ENCODE results near the gene CSMD2.

Gene CSMD2

GRCh38 chr1:34002810-34003209 lies 162.2 kb downstream of the CSMD2 start:
- H3K27me3 ChIP-seq (ENCODE audit: insufficient read depth, low read length, poor library complexity, severe bottlenecking), result no peaks in the 10 kb centered on the region
- no peaks in the 10 kb centered on the region for H3K4me1 ChIP-seq (ENCODE audit: insufficient read depth, low read length, poor library complexity, severe bottlenecking)
- no peak overlapping the region for H3K4me2 ChIP-seq (ENCODE audit: low read depth, low read length, poor library complexity, severe bottlenecking)
- no peak overlapping the region for H3K4me3 ChIP-seq (ENCODE audit: low read length, poor library complexity, severe bottlenecking)
- H3K9me3 ChIP-seq (ENCODE audit: insufficient read depth, low read depth, low read length), result no peaks in the 10 kb centered on the region
- no peaks in the 10 kb centered on the region for H4K20me1 ChIP-seq (ENCODE audit: insufficient read depth, low read length, poor library complexity, severe bottlenecking)
- H3K79me2 ChIP-seq (ENCODE audit: insufficient read depth, low read length), result no peaks in the 10 kb centered on the region
- H3K36me3 ChIP-seq (ENCODE audit: insufficient read depth, low read length), result no peaks in the 10 kb centered on the region
- no peak overlapping the region for H3K9ac ChIP-seq (ENCODE audit: low read depth, low read length, poor library complexity, severe bottlenecking)
- no peaks in the 10 kb centered on the region for H3K9me2 ChIP-seq (replicated peaks; ENCODE audit: low read depth, low read length)
- no peaks in the 10 kb centered on the region for H3F3A ChIP-seq (ENCODE audit: low read depth)
- H2AFZ ChIP-seq (ENCODE audit: low read length), result no peak overlapping the region
- TF ChIP-seq EZH2phosphoT487 (IDR thresholded peaks at IDR 0.05; ENCODE audit: borderline replicate concordance) (no peak), CTCF (conservative IDR thresholded peaks at IDR 0.05; ENCODE audit: low read length) (no peak)

GRCh38 chr1:33997127-33998036 lies 167.6 kb downstream of the CSMD2 start:
- Histone ChIP-seq H3K4me3 (ENCODE audit: low read length, poor library complexity, severe bottlenecking) (no peak overlapping the region), H3K9ac (ENCODE audit: low read depth, low read length, poor library complexity, severe bottlenecking) (no peak overlapping the region), H3K79me2 (ENCODE audit: insufficient read depth, low read length) (no peaks in the 10 kb centered on the region), H4K20me1 (ENCODE audit: insufficient read depth, low read length, poor library complexity, severe bottlenecking) (no peaks in the 10 kb centered on the region), H3K27me3 (ENCODE audit: insufficient read depth, low read length, poor library complexity, severe bottlenecking) (no peaks in the 10 kb centered on the region), H3K9me2 (replicated peaks; ENCODE audit: low read depth, low read length) (no peaks in the 10 kb centered on the region), H2AFZ (ENCODE audit: low read length) (no peak overlapping the region), H3K36me3 (ENCODE audit: insufficient read depth, low read length) (no peaks in the 10 kb centered on the region), H3K4me2 (ENCODE audit: low read depth, low read length, poor library complexity, severe bottlenecking) (no peak overlapping the region), H3K9me3 (ENCODE audit: insufficient read depth, low read depth, low read length) (0 out of 2 replicates have a peak, but pooled peaks cover 3% of the 10 kb centered on the region), H3F3A (ENCODE audit: low read depth) (no peaks in the 10 kb centered on the region), H3K4me1 (ENCODE audit: insufficient read depth, low read length, poor library complexity, severe bottlenecking) (no peaks in the 10 kb centered on the region)
- TF ChIP-seq EZH2phosphoT487 (IDR thresholded peaks at IDR 0.05; ENCODE audit: borderline replicate concordance), result no peak
- no peak for TF ChIP-seq CTCF (conservative IDR thresholded peaks at IDR 0.05; ENCODE audit: low read length)

- TF ChIP-seq EZH2phosphoT487 (IDR thresholded peaks at IDR 0.05; ENCODE audit: borderline replicate concordance) (no peak), CTCF (conservative IDR thresholded peaks at IDR 0.05; ENCODE audit: low read length) (no peak)
- H3K27me3 ChIP-seq (ENCODE audit: insufficient read depth, low read length, poor library complexity, severe bottlenecking), result no peaks in the 10 kb centered on the region
- no peaks in the 10 kb centered on the region for H3K36me3 ChIP-seq (ENCODE audit: insufficient read depth, low read length)
- H3K9me2 ChIP-seq (replicated peaks; ENCODE audit: low read depth, low read length), result no peaks in the 10 kb centered on the region
- H3K9ac ChIP-seq (ENCODE audit: low read depth, low read length, poor library complexity, severe bottlenecking), result no peak overlapping the region
- no peaks in the 10 kb centered on the region for H3K79me2 ChIP-seq (ENCODE audit: insufficient read depth, low read length)
- no peak overlapping the region for H3K4me2 ChIP-seq (ENCODE audit: low read depth, low read length, poor library complexity, severe bottlenecking)
- H3F3A ChIP-seq (ENCODE audit: low read depth), result no peaks in the 10 kb centered on the region
- H2AFZ ChIP-seq (ENCODE audit: low read length), result no peak overlapping the region
- no peaks in the 10 kb centered on the region for H4K20me1 ChIP-seq (ENCODE audit: insufficient read depth, low read length, poor library complexity, severe bottlenecking)
- no peak overlapping the region for H3K4me3 ChIP-seq (ENCODE audit: low read length, poor library complexity, severe bottlenecking)
- H3K9me3 ChIP-seq (ENCODE audit: insufficient read depth, low read depth, low read length), result 0 out of 2 replicates have a peak, but pooled peaks cover 3% of the 10 kb centered on the region
- no peaks in the 10 kb centered on the region for H3K4me1 ChIP-seq (ENCODE audit: insufficient read depth, low read length, poor library complexity, severe bottlenecking)
Measured at GRCh38 chr1:33996281-33996680, 168.7 kb downstream of the CSMD2 start.
